Transverse colon (tissue), 4 donors: ENCODE data around the gene AGBL4.

Source experiments
- EP300 ChIP-seq: sonication (generic); formaldehyde crosslinking; IDR thresholded peaks from one replicate; pipeline ENCODE4 v1.6.1; 2017; ENCODE audit warnings: antibody characterized with exemption, low read depth
- POLR2A ChIP-seq: fragments of 450-650 bp; IDR thresholded peaks from one replicate; pipeline ENCODE4 v1.6.1; 2016; ENCODE audit warnings: antibody characterized with exemption, mild to moderate bottlenecking, moderate library complexity
- POLR2AphosphoS5 ChIP-seq, 3 donors: sonication (generic); formaldehyde crosslinking; IDR thresholded peaks; one replicate each; pipeline ENCODE4 v1.6.1; 2016; ENCODE audit warnings: antibody characterized with exemption in 3 of 3
- TF ChIP-seq, protein P1 (sequence below), 5 experiments: fragments of 200-600 bp in 3 of 5; fragments of 450-650 bp in 2 of 5; sonication (generic) in 3 of 5; IDR thresholded peaks; 1 replicate in 2 of 5; 2 replicates in 3 of 5; pipeline ENCODE4 v1.5.1; 2016 to 2017; ENCODE audit warnings: antibody characterized with exemption in 5 of 5, inconsistent platforms in 3 of 5, mild to moderate bottlenecking in 2 of 5, moderate library complexity in 1 of 5

DNA sequence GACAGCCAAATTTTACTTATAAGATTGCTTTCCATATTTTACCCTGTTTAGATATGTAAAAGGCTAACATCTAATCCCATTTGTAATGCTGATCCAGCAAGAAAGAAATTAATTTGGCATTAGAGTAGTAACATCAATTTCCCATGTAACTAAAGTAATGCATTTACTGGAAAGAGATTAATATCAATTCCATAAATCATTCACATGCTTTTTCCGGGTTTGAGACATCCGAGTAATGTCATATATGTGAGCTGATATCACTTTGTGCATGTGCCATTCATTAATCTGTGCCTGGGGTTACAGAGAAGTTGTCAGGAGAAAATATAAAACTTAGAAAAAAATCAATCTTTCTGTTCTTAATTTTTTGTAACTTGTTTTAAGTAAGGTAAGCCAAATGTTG, 206.1 kb downstream of the AGBL4 start:
- TF ChIP-seq, protein P1, sequence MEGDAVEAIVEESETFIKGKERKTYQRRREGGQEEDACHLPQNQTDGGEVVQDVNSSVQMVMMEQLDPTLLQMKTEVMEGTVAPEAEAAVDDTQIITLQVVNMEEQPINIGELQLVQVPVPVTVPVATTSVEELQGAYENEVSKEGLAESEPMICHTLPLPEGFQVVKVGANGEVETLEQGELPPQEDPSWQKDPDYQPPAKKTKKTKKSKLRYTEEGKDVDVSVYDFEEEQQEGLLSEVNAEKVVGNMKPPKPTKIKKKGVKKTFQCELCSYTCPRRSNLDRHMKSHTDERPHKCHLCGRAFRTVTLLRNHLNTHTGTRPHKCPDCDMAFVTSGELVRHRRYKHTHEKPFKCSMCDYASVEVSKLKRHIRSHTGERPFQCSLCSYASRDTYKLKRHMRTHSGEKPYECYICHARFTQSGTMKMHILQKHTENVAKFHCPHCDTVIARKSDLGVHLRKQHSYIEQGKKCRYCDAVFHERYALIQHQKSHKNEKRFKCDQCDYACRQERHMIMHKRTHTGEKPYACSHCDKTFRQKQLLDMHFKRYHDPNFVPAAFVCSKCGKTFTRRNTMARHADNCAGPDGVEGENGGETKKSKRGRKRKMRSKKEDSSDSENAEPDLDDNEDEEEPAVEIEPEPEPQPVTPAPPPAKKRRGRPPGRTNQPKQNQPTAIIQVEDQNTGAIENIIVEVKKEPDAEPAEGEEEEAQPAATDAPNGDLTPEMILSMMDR (IDR thresholded peaks at IDR 0.05), result no peak
- TF ChIP-seq POLR2AphosphoS5 (IDR thresholded peaks at IDR 0.05), result no peak
- no peak for TF ChIP-seq POLR2A
- TF ChIP-seq EP300, result no peak
